CD14-positive monocyte (primary cell): ENCODE measurements around the gene PACSIN2. TPM values are rescaled to one million over a fixed set of nuclear protein-coding genes. Genes with fewer than 3 reads are reported as not detected.

ENCODE experiments used
- DNase-seq, 3 donors: peaks; one replicate each; pipeline ENCODE4 v3.0.0-alpha.2; 2011 to 2022
- H2AFZ ChIP-seq: 2 replicates; pipeline ENCODE4 v1.6.0; 2012; ENCODE audit warnings: mild to moderate bottlenecking, low read depth, low read length, inconsistent platforms; ENCODE audit not compliant: insufficient read depth, poor library complexity, severe bottlenecking
- H3K27ac ChIP-seq, 2 donors: 1 replicate in 1 of 2; 2 replicates in 1 of 2; pipeline ENCODE4 v1.5.1; 2012 to 2013; ENCODE audit warnings: low read length in 2 of 2, control low read depth in 1 of 2, inconsistent platforms in 1 of 2, low read depth in 1 of 2, mild to moderate bottlenecking in 1 of 2
- H3K27me3 ChIP-seq, 2 donors: one replicate each; pipeline versions ENCODE4 v1.6.0 to v1.6.1; 2011 to 2013; ENCODE audit warnings: low read length in 2 of 2; ENCODE audit not compliant: control insufficient read depth in 2 of 2, insufficient read depth in 2 of 2
- H3K36me3 ChIP-seq, 2 donors: replicated peaks in 1 of 2; 1 replicate in 1 of 2; 2 replicates in 1 of 2; pipeline versions ENCODE4 v1.5.1 to v1.6.1; 2012 to 2013; ENCODE audit warnings: low read length in 2 of 2, control low read depth in 1 of 2, inconsistent platforms in 1 of 2, mild to moderate bottlenecking in 1 of 2; ENCODE audit not compliant: insufficient read depth in 2 of 2, control insufficient read depth in 1 of 2
- H3K4me1 ChIP-seq, 2 donors: 1 replicate in 1 of 2; 2 replicates in 1 of 2; pipeline versions ENCODE4 v1.5.1 to v1.6.1; 2012 to 2013; ENCODE audit warnings: low read length in 2 of 2, control low read depth in 1 of 2, inconsistent platforms in 1 of 2, mild to moderate bottlenecking in 1 of 2, moderate library complexity in 1 of 2; ENCODE audit not compliant: insufficient read depth in 2 of 2, control insufficient read depth in 1 of 2
- H3K4me2 ChIP-seq: replicated peaks from 2 replicates; pipeline ENCODE3; 2012; ENCODE audit warnings: low read length, moderate library complexity, mild to moderate bottlenecking; ENCODE audit not compliant: poor library complexity, severe bottlenecking; ENCODE audit errors: extremely low read depth
- H3K4me3 ChIP-seq, 3 experiments: fragments of 200-600 bp in 1 of 3; sonication (generic) in 1 of 3; replicated peaks in 1 of 3; 1 replicate in 2 of 3; 2 replicates in 1 of 3; pipeline ENCODE4 v1.5.1; 2011 to 2013; ENCODE audit warnings: low read length in 3 of 3, mild to moderate bottlenecking in 3 of 3, control low read depth in 2 of 3, low read depth in 2 of 3, inconsistent platforms in 1 of 3, moderate library complexity in 1 of 3
- H3K79me2 ChIP-seq: 2 replicates; pipeline ENCODE4 v1.6.0; 2012; ENCODE audit warnings: mild to moderate bottlenecking, control low read depth, inconsistent platforms, low read length, moderate library complexity; ENCODE audit not compliant: insufficient read depth
- H3K9ac ChIP-seq: 2 replicates; pipeline ENCODE4 v1.6.0; 2017; ENCODE audit warnings: low read length, mild to moderate bottlenecking; ENCODE audit not compliant: insufficient read depth, poor library complexity, severe bottlenecking
- H3K9me3 ChIP-seq, 2 donors: replicated peaks in 1 of 2; 1 replicate in 1 of 2; 2 replicates in 1 of 2; pipeline versions ENCODE4 v1.5.1 to v1.6.1; 2012 to 2013; ENCODE audit warnings: low read length in 2 of 2, control low read depth in 1 of 2; ENCODE audit not compliant: control insufficient read depth in 1 of 2, insufficient read depth in 1 of 2
- H4K20me1 ChIP-seq: 2 replicates; pipeline ENCODE4 v1.6.0; 2012; ENCODE audit warnings: mild to moderate bottlenecking, low read length, control low read depth, moderate library complexity; ENCODE audit not compliant: insufficient read depth
- H3K27ac Mint-ChIP-seq, 7 donors: one replicate each; pipeline ENCODE4 v1.8.0; 2020; ENCODE audit warnings: mild to moderate bottlenecking in 7 of 7, mixed read lengths in 7 of 7, moderate library complexity in 6 of 7, inconsistent platforms in 2 of 7
- H3K27me3 Mint-ChIP-seq, 3 donors: one replicate each; pipeline ENCODE4 v1.8.0; 2021 to 2022; ENCODE audit warnings: low read depth in 3 of 3, mild to moderate bottlenecking in 3 of 3, mixed read lengths in 3 of 3, moderate library complexity in 3 of 3, inconsistent platforms in 1 of 3
- H3K36me3 Mint-ChIP-seq, 2 donors: one replicate each; pipeline ENCODE4 v1.8.0; 2020; ENCODE audit warnings: mixed read lengths in 2 of 2, inconsistent platforms in 1 of 2, mild to moderate bottlenecking in 1 of 2
- H3K4me1 Mint-ChIP-seq: one replicate; pipeline ENCODE4 v1.8.0; 2020; ENCODE audit warnings: mild to moderate bottlenecking, mixed read lengths
- H3K4me3 Mint-ChIP-seq, 2 donors: one replicate each; pipeline ENCODE4 v1.8.0; 2020; ENCODE audit warnings: mild to moderate bottlenecking in 2 of 2, mixed read lengths in 2 of 2, moderate library complexity in 1 of 2
- H3K9me3 Mint-ChIP-seq, 7 donors: one replicate each; pipeline ENCODE4 v1.8.0; 2020 to 2022; ENCODE audit warnings: mixed read lengths in 7 of 7, mild to moderate bottlenecking in 6 of 7, moderate library complexity in 6 of 7, inconsistent platforms in 2 of 7
- WGBS: methylation state at CpG from one replicate; pipeline ENCODE4 v1.1.5; 2013; ENCODE audit warnings: missing lambda C conversion rate; ENCODE audit not compliant: insufficient coverage; 5-methylcytosine and 5-hydroxymethylcytosine counted together
- intact Hi-C, 2 donors: fragments of 100-400 bp; cut with micrococcal nuclease; formaldehyde crosslinking; loops; one replicate each; pipeline versions ENCODE4 v1.15.0 to v1.15.1; 2023
- polyA plus RNA-seq, 3 donors: library from polyadenylated mRNA; depleted of rRNA in 1 of 3; unstranded in 2 of 3; stranded (reverse) in 1 of 3; fragments of 300-500 nt in 2 of 3; fragments of >200 nt in 1 of 3; fragmentation: Illumina TruSeq in 2 of 3; gene quantifications; 1 replicate in 2 of 3; 2 replicates in 1 of 3; pipeline ENCODE4 v1.2.3, GENCODE V29; 2012 to 2021
- TF ChIP-seq, protein P1 (sequence below): fragments of 200-600 bp; IDR thresholded peaks from one replicate; pipeline ENCODE4 v1.8.0; 2022; ENCODE audit warnings: antibody characterized with exemption, mild to moderate bottlenecking

Gene PACSIN2
- polyA plus RNA-seq, 3 donors, result 31.2 to 45.7 (median 40.2) TPM

DNA sequence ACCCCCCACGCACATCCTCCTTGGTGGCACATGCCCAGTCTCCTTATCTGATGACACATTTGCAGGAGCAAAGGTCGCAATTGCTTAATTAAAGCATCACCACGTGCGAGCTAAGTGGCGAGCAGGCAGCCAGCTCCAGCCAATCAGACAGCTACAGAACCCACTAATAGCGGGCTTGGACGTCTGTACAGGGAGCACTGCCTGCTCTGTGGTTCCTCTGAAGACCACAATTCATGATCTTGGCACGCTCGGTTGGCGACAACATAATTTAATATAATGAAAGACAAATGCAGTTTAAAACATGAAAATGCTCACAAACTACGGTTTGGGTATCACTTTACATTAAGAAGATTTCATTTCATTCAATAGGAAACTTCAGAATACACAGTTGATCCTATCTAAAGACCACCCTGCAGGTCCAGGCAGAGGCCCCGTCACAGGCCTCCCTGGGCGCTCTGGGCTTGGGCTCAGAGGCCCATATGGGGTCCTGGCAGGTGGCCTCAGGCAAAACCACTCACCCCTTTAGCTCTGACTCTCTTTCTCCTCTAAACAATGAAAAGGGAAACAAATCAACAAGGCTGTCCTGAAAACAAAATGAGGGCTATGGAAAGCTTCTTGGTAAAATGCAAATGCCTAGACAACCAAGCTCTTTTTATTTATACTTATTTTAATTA is 10.4 kb downstream of the PACSIN2 start:
- Mint-ChIP-seq H3K36me3 (peaks cover 3% of the 10 kb centered on the region in 2 donors), H3K9me3 (no peaks in the 10 kb centered on the region), H3K27ac (peak overlapping the region in 3 of 7 donors; percentile 17 to 47 (median 30)), H3K27me3 (peaks cover 0 to 3% (median 0%) of the 10 kb centered on the region in 3 donors), H3K4me1 (peaks cover 81% of the 10 kb centered on the region), H3K4me3 (no peak overlapping the region)
- H3K36me3 ChIP-seq, result no peaks in the 10 kb centered on the region
- 27% methylated on average over 9 of the region's 13 CpGs for WGBS
- H2AFZ ChIP-seq, result no peak overlapping the region
- TF ChIP-seq, protein P1, sequence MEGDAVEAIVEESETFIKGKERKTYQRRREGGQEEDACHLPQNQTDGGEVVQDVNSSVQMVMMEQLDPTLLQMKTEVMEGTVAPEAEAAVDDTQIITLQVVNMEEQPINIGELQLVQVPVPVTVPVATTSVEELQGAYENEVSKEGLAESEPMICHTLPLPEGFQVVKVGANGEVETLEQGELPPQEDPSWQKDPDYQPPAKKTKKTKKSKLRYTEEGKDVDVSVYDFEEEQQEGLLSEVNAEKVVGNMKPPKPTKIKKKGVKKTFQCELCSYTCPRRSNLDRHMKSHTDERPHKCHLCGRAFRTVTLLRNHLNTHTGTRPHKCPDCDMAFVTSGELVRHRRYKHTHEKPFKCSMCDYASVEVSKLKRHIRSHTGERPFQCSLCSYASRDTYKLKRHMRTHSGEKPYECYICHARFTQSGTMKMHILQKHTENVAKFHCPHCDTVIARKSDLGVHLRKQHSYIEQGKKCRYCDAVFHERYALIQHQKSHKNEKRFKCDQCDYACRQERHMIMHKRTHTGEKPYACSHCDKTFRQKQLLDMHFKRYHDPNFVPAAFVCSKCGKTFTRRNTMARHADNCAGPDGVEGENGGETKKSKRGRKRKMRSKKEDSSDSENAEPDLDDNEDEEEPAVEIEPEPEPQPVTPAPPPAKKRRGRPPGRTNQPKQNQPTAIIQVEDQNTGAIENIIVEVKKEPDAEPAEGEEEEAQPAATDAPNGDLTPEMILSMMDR, result no peak
- H3K4me2 ChIP-seq, result no peak overlapping the region
- peaks cover 100% of the 10 kb centered on the region for H4K20me1 ChIP-seq
- H3K27ac ChIP-seq, result peak overlapping the region in 1 of 2 donors; percentile 44
- intact Hi-C loops, result loop anchor here in 1 of 2 donors (5.0 kb wide), 1 partner anchor 42 kb away; no protein-coding TSS in a partner anchor
- no peaks in the 10 kb centered on the region for H3K27me3 ChIP-seq
- DNase-seq, result peak; percentile 35 to 73 (median 62)
- no peak overlapping the region for H3K9ac ChIP-seq
- peaks cover 49 to 71% of the 10 kb centered on the region in 2 donors for H3K4me1 ChIP-seq
- no peaks in the 10 kb centered on the region for H3K9me3 ChIP-seq
- no peak overlapping the region for H3K4me3 ChIP-seq
- H3K79me2 ChIP-seq, result peaks cover 100% of the 10 kb centered on the region

DNA sequence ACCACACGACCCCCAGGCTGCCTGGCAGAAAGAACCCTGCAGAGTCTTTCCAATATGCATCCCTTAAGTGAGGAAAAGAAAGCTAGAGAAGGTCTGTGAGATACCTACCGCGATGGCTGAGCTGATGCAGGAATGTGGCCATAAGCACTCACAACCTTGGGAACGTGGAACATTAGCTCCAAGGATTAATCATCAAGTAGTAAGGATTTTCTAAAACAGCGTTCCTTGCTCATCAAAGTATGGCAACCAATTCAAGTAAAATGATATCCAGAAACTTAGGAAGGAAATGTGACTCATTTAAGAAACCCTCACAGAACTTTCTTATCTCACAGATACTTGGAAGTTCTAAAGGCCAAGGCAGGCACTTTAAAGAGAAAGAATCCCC is 12.8 kb downstream of the PACSIN2 start:
- Mint-ChIP-seq H3K36me3 (peaks cover 3% of the 10 kb centered on the region in 2 donors), H3K27ac (peak overlapping the region in 6 of 7 donors; percentile 33 to 90 (median 82))
- TF ChIP-seq, protein P1, result no peak

More for the DNA sequence above, 12.8 kb downstream of the PACSIN2 start:
- peaks cover 90% of the 10 kb centered on the region for H3K4me1 Mint-ChIP-seq
- H3K9me3 Mint-ChIP-seq, result no peaks in the 10 kb centered on the region
- Histone ChIP-seq H3K27ac (peak overlapping the region; percentile 54 to 67), H3K27me3 (no peaks in the 10 kb centered on the region), H3K4me2 (peak overlapping the region; percentile 46), H3K79me2 (peaks cover 100% of the 10 kb centered on the region), H4K20me1 (peaks cover 98% of the 10 kb centered on the region), H3K36me3 (no peaks in the 10 kb centered on the region), H3K4me1 (peaks cover 66 to 81% of the 10 kb centered on the region in 2 donors), H3K4me3 (peak overlapping the region in 1 of 3 experiments; percentile 29), H3K9me3 (no peaks in the 10 kb centered on the region), H3K9ac (no peak overlapping the region), H2AFZ (no peak overlapping the region)
- peak overlapping the region in 1 of 2 donors; percentile 78 for H3K4me3 Mint-ChIP-seq
- 75% methylated on average over 3 of the region's 5 CpGs for WGBS
- DNase-seq, result peak in 1 of 3 donors; percentile 45
- intact Hi-C loops, result loop anchor here in 1 of 2 donors (5.0 kb wide), 1 partner anchor 40 kb away; no protein-coding TSS in a partner anchor
- H3K27me3 Mint-ChIP-seq, result peaks cover 0 to 3% (median 0%) of the 10 kb centered on the region in 3 donors
